Measurements from ENCODE around the gene STIM1.
A peak's percentile ranks its signal among the peaks of the same experiment; 100 is the strongest.

- TF ChIP-seq CTCF (IDR thresholded peaks at IDR 0.05; ENCODE audit: insufficient read depth, low read length, poor library complexity, severe bottlenecking): peak; percentile 93
- no peak for TF ChIP-seq EZH2phosphoT487 (conservative IDR thresholded peaks at IDR 0.05; ENCODE audit: low read length)
Observed at GRCh38 chr11:3824714-3825472, 30.6 kb upstream of the STIM1 start.

Data from SU-DHL-6 (cell line).